Suprapubic skin (tissue), 4 donors: ENCODE results near the gene ART4. TPM values are rescaled to one million over a fixed set of nuclear protein-coding genes. Genes with fewer than 3 reads are reported as not detected.

Source experiments
- DNase-seq, 2 donors: peaks; one replicate each; pipeline ENCODE4 v3.0.0-alpha.2; 2019; ENCODE audit warnings: low spot score in 2 of 2
- H3K27ac ChIP-seq: fragments of 200-600 bp; sonication (generic); one replicate; pipeline ENCODE4 v1.5.1; 2019
- H3K27me3 ChIP-seq: fragments of 200-600 bp; sonication (generic); one replicate; pipeline ENCODE4 v1.5.1; 2019
- H3K36me3 ChIP-seq: fragments of 200-600 bp; sonication (generic); one replicate; pipeline ENCODE4 v1.5.1; 2019
- H3K4me1 ChIP-seq: fragments of 200-600 bp; sonication (generic); one replicate; pipeline ENCODE4 v1.5.1; 2019
- H3K4me3 ChIP-seq: fragments of 200-600 bp; sonication (generic); one replicate; pipeline ENCODE4 v1.5.1; 2019; ENCODE audit warnings: mild to moderate bottlenecking
- H3K9me3 ChIP-seq: fragments of 200-600 bp; sonication (generic); one replicate; pipeline ENCODE4 v1.5.1; 2019
- EP300 ChIP-seq: sonication (generic); formaldehyde crosslinking; IDR thresholded peaks from one replicate; pipeline ENCODE4 v1.6.1; 2017; ENCODE audit warnings: antibody characterized with exemption
- POLR2A ChIP-seq, 2 donors: fragments of 450-650 bp; IDR thresholded peaks; one replicate each; pipeline ENCODE4 v1.6.1; 2017; ENCODE audit warnings: antibody characterized with exemption in 2 of 2, mild to moderate bottlenecking in 2 of 2, moderate library complexity in 2 of 2
- POLR2AphosphoS5 ChIP-seq, 3 donors: sonication (generic); formaldehyde crosslinking; IDR thresholded peaks; one replicate each; pipeline ENCODE4 v1.6.1; 2017; ENCODE audit warnings: antibody characterized with exemption in 3 of 3
- WGBS: methylation state at CpG from one replicate; pipeline ENCODE4 v1.1.5; 2018; 5-methylcytosine and 5-hydroxymethylcytosine counted together
- total RNA-seq, 4 donors: library from RNA; depleted of rRNA; stranded (reverse); fragments of >200 nt; gene quantifications; one replicate each; pipeline ENCODE4 v1.1.0, GENCODE V29; 2016
- TF ChIP-seq, protein P1 (sequence below), 2 donors: fragments of 200-600 bp in 1 of 2; fragments of 450-650 bp in 1 of 2; sonication (generic) in 1 of 2; IDR thresholded peaks; one replicate each; pipeline ENCODE4 v1.5.1; 2016 to 2019; ENCODE audit warnings: antibody characterized with exemption in 2 of 2, mild to moderate bottlenecking in 1 of 2, moderate library complexity in 1 of 2

Gene ART4
- total RNA-seq, 4 donors from 2014 or later = 0.17 to 1.3 (median 0.42) TPM; not detected in 1

DNA sequence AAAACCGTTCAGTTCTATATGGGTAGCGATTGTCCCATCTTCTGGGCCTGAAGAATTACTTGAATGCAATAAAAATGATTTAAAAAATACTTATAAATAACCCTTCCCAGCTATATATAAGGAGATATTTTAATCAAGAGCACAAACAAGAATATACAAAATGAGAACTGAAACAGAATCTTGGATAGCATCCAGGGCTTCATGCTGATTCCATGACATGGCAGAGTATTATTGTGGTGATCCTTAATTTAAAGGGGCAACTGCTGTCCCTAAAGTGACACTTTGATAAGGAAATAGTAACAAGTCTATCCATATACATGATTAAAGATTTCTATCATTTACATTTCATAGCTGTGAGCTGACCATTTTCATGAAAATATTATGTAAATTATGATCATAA lies 58.9 kb downstream of the ART4 start:
- WGBS = 90% methylated on average over 2 of the region's 2 CpGs
- Histone ChIP-seq H3K9me3 (no peaks in the 10 kb centered on the region), H3K27ac (peak overlapping the region; percentile 7), H3K4me1 (no peaks in the 10 kb centered on the region), H3K4me3 (no peak overlapping the region), H3K36me3 (peaks cover 39% of the 10 kb centered on the region), H3K27me3 (no peaks in the 10 kb centered on the region)
- no peak for TF ChIP-seq POLR2A (IDR thresholded peaks at IDR 0.05)
- TF ChIP-seq, protein P1, sequence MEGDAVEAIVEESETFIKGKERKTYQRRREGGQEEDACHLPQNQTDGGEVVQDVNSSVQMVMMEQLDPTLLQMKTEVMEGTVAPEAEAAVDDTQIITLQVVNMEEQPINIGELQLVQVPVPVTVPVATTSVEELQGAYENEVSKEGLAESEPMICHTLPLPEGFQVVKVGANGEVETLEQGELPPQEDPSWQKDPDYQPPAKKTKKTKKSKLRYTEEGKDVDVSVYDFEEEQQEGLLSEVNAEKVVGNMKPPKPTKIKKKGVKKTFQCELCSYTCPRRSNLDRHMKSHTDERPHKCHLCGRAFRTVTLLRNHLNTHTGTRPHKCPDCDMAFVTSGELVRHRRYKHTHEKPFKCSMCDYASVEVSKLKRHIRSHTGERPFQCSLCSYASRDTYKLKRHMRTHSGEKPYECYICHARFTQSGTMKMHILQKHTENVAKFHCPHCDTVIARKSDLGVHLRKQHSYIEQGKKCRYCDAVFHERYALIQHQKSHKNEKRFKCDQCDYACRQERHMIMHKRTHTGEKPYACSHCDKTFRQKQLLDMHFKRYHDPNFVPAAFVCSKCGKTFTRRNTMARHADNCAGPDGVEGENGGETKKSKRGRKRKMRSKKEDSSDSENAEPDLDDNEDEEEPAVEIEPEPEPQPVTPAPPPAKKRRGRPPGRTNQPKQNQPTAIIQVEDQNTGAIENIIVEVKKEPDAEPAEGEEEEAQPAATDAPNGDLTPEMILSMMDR (IDR thresholded peaks at IDR 0.05) = no peak
- DNase-seq = no peak

DNA sequence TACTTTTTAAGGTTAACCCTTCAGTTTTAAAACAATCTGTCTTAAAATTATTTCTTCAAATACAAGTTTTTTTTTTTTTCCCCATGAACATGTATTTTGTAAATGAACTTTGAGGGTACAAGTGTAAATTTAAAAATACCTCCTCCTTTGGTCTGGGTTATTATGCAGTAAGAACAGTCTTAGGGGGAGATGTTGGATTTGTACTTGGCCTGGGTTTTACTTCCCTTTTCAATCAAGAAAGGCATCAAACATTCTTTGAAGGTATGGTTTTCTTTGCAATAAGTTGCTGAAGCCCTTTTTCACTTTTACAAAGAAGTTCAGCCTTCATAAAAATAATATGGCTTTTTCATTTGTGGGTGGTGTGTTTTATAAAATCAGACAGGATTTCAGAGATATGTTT lies 60.6 kb downstream of the ART4 start:
- Histone ChIP-seq H3K27ac (no peak overlapping the region), H3K36me3 (peaks cover 22% of the 10 kb centered on the region), H3K27me3 (no peaks in the 10 kb centered on the region), H3K9me3 (no peaks in the 10 kb centered on the region), H3K4me3 (no peak overlapping the region), H3K4me1 (no peaks in the 10 kb centered on the region)
- no peak for DNase-seq
- TF ChIP-seq EP300 = no peak
- no peak for TF ChIP-seq POLR2A (IDR thresholded peaks at IDR 0.05)
- TF ChIP-seq, protein P1 (IDR thresholded peaks at IDR 0.05) = no peak
- no peak for TF ChIP-seq POLR2AphosphoS5 (IDR thresholded peaks at IDR 0.05)

DNA sequence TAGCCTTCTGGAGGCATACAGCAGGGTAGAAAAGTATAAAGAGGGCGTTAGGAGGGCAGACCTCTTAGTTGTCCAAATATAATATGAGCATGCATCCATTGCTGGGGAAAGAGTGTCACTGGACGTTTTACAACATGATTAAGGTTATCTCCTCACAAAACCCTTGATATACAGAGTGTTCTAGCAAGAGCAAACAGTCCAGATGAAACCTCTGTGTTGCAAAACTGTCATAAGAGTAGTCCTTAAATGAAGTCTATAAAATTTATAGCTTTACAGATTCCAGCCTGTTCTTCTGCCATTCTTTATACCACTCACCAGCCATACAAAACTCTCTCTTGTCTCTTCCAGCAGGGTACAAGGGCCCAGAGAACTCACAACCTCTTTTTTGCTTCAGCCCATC lies 61.8 kb downstream of the ART4 start:
- H3K4me1 ChIP-seq = peaks cover 5% of the 10 kb centered on the region
- H3K36me3 ChIP-seq = peaks cover 10% of the 10 kb centered on the region
- H3K9me3 ChIP-seq = no peaks in the 10 kb centered on the region
- H3K27me3 ChIP-seq = no peaks in the 10 kb centered on the region
- TF ChIP-seq POLR2A (IDR thresholded peaks at IDR 0.05) (no peak), POLR2AphosphoS5 (IDR thresholded peaks at IDR 0.05) (no peak), EP300 (no peak)
- TF ChIP-seq, protein P1 (IDR thresholded peaks at IDR 0.05) = no peak
- no peak overlapping the region for H3K27ac ChIP-seq
- no peak overlapping the region for H3K4me3 ChIP-seq
- WGBS = 78% methylated on average over 2 of the region's 2 CpGs
- no peak for DNase-seq

DNA sequence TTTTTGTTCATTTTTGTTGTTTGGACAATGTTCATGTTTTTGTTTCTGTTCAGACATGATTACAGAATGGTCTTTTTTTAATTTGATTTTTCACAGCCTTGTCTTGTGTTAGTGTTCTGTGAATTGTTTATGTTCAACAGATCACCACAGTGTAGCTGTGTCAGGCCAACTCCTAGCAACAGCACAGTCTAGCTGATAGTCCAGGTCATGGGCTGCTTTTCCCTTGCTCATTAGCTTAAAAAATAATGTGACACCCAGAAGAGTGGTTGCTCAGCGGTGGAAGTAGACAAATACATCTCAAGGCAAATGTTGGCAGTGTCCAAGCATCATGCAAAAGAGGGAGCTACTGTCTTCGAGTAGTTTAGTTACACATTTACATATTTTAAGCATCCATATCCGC lies 62.5 kb downstream of the ART4 start:
- TF ChIP-seq POLR2AphosphoS5 (IDR thresholded peaks at IDR 0.05) = no peak
- no peak for TF ChIP-seq EP300
- TF ChIP-seq, protein P1 (IDR thresholded peaks at IDR 0.05) = no peak
- no peak for TF ChIP-seq POLR2A (IDR thresholded peaks at IDR 0.05)
- Histone ChIP-seq H3K36me3 (peaks cover 9% of the 10 kb centered on the region), H3K27me3 (no peaks in the 10 kb centered on the region), H3K4me1 (peaks cover 12% of the 10 kb centered on the region), H3K4me3 (no peak overlapping the region), H3K9me3 (no peaks in the 10 kb centered on the region), H3K27ac (no peak overlapping the region)
- 88% methylated on average over 3 of the region's 3 CpGs for WGBS
- DNase-seq = no peak

DNA sequence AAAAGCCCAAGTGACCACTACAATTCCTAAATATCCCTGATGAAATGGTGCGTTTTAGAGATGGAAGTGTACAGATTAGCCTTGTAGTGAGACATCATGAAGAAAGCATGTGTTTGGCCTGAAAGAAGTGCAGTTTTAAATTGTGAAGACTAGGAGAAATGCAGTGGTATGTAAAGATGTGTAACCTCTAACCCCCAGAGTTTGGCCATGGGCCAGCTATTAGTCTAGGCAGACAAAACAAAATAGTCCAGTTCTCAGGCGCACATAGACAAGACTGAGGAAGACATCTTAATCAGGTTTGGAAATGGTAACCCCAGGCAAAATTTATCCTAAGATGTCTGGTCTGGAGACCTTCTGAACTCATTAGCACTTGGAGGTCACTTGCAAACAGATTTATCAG lies 63.5 kb downstream of the ART4 start:
- DNase-seq = no peak
- Histone ChIP-seq H3K4me3 (no peak overlapping the region), H3K4me1 (peaks cover 15% of the 10 kb centered on the region), H3K36me3 (no peaks in the 10 kb centered on the region), H3K9me3 (no peaks in the 10 kb centered on the region), H3K27ac (no peak overlapping the region), H3K27me3 (no peaks in the 10 kb centered on the region)
- TF ChIP-seq, protein P1 (IDR thresholded peaks at IDR 0.05) = no peak
- TF ChIP-seq POLR2AphosphoS5 (IDR thresholded peaks at IDR 0.05) (no peak), EP300 (no peak), POLR2A (IDR thresholded peaks at IDR 0.05) (no peak)
- 93% methylated on average over 2 of the region's 2 CpGs for WGBS
